ENCODE results near the gene OTOF. TPM values are rescaled to one million over a fixed set of nuclear protein-coding genes. Genes with fewer than 3 reads are reported as not detected.

Gene OTOF
- total and polyA plus RNA-seq, 2 of the 4 experiments (the other 2 are of a cell fraction) = 0.03 TPM; not detected in 1

GRCh38 chr2:26457251-26457666 is 20.7 kb downstream of the OTOF start:
- Histone ChIP-seq H3K27ac (ENCODE audit: insufficient read depth, low read length) (no peak overlapping the region), H3K4me3 (ENCODE audit: insufficient read depth, low read depth, low read length) (no peak overlapping the region), H4K8ac (ENCODE audit: low read depth in 2 of 2, low read length in 2 of 2) (no peak overlapping the region), H3K4me2 (ENCODE audit: low read depth, low read length) (no peak overlapping the region), H4K91ac (ENCODE audit: insufficient read depth, low read depth, low read length) (no peak overlapping the region), H4K20me1 (ENCODE audit: insufficient read depth, low read length) (no peaks in the 10 kb centered on the region), H3K18ac (ENCODE audit: low read depth, low read length) (no peak overlapping the region), H3K4me1 (ENCODE audit: control insufficient read depth, insufficient read depth, low read length) (no peaks in the 10 kb centered on the region), H2BK20ac (ENCODE audit: low read depth, low read length) (no peak overlapping the region), H2BK15ac (ENCODE audit: low read depth, low read length) (no peak overlapping the region), H3K4ac (ENCODE audit: low read depth, low read length) (no peak overlapping the region), H3K56ac (ENCODE audit: extremely low read depth, insufficient read depth, low read length) (no peak overlapping the region), H2AFZ (replicated peaks; ENCODE audit: low read length, poor library complexity) (no peak overlapping the region), H3K27me3 (ENCODE audit: control insufficient read depth, insufficient read depth, low read length) (peaks cover 33% of the 10 kb centered on the region), H2AK5ac (ENCODE audit: low read depth, low read length) (no peak overlapping the region), H3K36me3 (ENCODE audit: control insufficient read depth, insufficient read depth, low read length) (no peaks in the 10 kb centered on the region), H3K9me3 (ENCODE audit: control insufficient read depth, insufficient read depth, low read length) (no peaks in the 10 kb centered on the region), H3K23ac (ENCODE audit: low read depth, low read length) (no peak overlapping the region), H2BK120ac (ENCODE audit: low read depth, low read length) (no peak overlapping the region), H3K9me1 (ENCODE audit: insufficient read depth, low read length) (no peaks in the 10 kb centered on the region), H4K5ac (ENCODE audit: low read depth, low read length) (no peak overlapping the region), H3K9ac (ENCODE audit: low read depth, low read length) (no peak overlapping the region), H3K14ac (replicated peaks; ENCODE audit: low read depth, low read length) (no peak overlapping the region), H3K79me1 (ENCODE audit: low read depth in 1 of 2, low read length in 2 of 2) (no peaks in the 10 kb centered on the region), H2BK5ac (ENCODE audit: low read depth, low read length, poor library complexity, severe bottlenecking) (no peak overlapping the region), H2AK9ac (replicated peaks; ENCODE audit: low read depth, low read length, poor library complexity) (no peak overlapping the region)
- no TSS peak for BruUV-seq (replicated peaks)
- intact Hi-C loops (cut with micrococcal nuclease) (no loop called here), in situ Hi-C loops (cut with MboI; ENCODE audit: low sequenced_read_pairs) (no loop called here), dilution Hi-C loops (cut with HindIII; ENCODE audit: low sequenced_read_pairs, unreplicated experiment) (no loop called here)
- ChIA-PET CTCF (no interaction called here), POLR2A (ENCODE audit: unreplicated experiment) (no interaction called here)
- TF ChIP-seq BHLHE40 (IDR thresholded peaks at IDR 0.05; ENCODE audit: low read depth, low read length) (no peak), RCOR1 (IDR thresholded peaks at IDR 0.05; ENCODE audit: insufficient replicate concordance, low read length) (no peak), SMC3 (IDR thresholded peaks at IDR 0.05; ENCODE audit: low read depth, low read length) (no peak), MAFK (IDR thresholded peaks at IDR 0.05; ENCODE audit: low read depth, low read length) (no peak), CEBPB (IDR thresholded peaks at IDR 0.05; ENCODE audit: low read depth, low read length) (no peak), NFE2L2 (IDR thresholded peaks at IDR 0.05; ENCODE audit: low read depth, low read length) (no peak), ELK1 (IDR thresholded peaks at IDR 0.05; ENCODE audit: borderline replicate concordance, low read depth, low read length) (no peak), MXI1 (IDR thresholded peaks at IDR 0.05; ENCODE audit: borderline replicate concordance, low read depth, low read length) (no peak)
- ATAC-seq (ENCODE audit: low read depth) (no peak), DNase-seq (no peak)
- WGBS, 2 experiments (ENCODE audit: extremely low coverage in 2 of 2, insufficient read length in 1 of 2) = 45% methylated on average over 5 of the region's 11 CpGs; no CpG with 5 or more reads in 1 of the 2 experiments
